Keratinocyte (primary cell): ENCODE measurements around the gene UBE3A. TPM values are rescaled to one million over a fixed set of nuclear protein-coding genes. Genes with fewer than 3 reads are reported as not detected.
A peak's percentile ranks its signal among the peaks of the same experiment; 100 is the strongest.

Source experiments
- DNase-seq: peaks from one replicate; pipeline ENCODE4 v3.0.0-alpha.2; 2011; ENCODE audit warnings: low read depth, missing footprints, low spot score
- FAIRE-seq: peaks from 2 replicates; lab custom pipeline; 2011; peaks lifted over from hg19 to GRCh38; lab: Jason Lieb, UNC
- H2AFZ ChIP-seq: 2 replicates; pipeline ENCODE4 v1.6.0; 2012; ENCODE audit warnings: low read length, control low read depth, inconsistent platforms; ENCODE audit not compliant: control insufficient read depth
- H3K27ac ChIP-seq: 2 replicates; pipeline ENCODE4 v1.5.1; 2011; ENCODE audit warnings: low read length; ENCODE audit not compliant: control insufficient read depth, insufficient read depth
- H3K27me3 ChIP-seq: 3 replicates; pipeline ENCODE4 v1.6.0; 2011; ENCODE audit warnings: low read length; ENCODE audit not compliant: control insufficient read depth, insufficient read depth; ENCODE audit errors: extremely low read depth
- H3K36me3 ChIP-seq, 2 experiments: 2 replicates in 1 of 2; 3 replicates in 1 of 2; pipeline ENCODE4 v1.5.1; 2011; ENCODE audit warnings: low read length in 2 of 2, mild to moderate bottlenecking in 1 of 2; ENCODE audit not compliant: control insufficient read depth in 2 of 2, insufficient read depth in 2 of 2; ENCODE audit errors: extremely low read depth in 1 of 2
- H3K4me1 ChIP-seq: 3 replicates; pipeline ENCODE4 v1.5.1; 2011; ENCODE audit warnings: low read length; ENCODE audit not compliant: control insufficient read depth, insufficient read depth; ENCODE audit errors: extremely low read depth
- H3K4me2 ChIP-seq: 3 replicates; pipeline ENCODE4 v1.6.0; 2011; ENCODE audit warnings: low read depth, low read length; ENCODE audit not compliant: control insufficient read depth, insufficient read depth; ENCODE audit errors: extremely low read depth
- H3K4me3 ChIP-seq, 3 experiments: fragments of 200-600 bp in 1 of 3; sonication (generic) in 1 of 3; 2 replicates in 2 of 3; 3 replicates in 1 of 3; pipeline ENCODE4 v1.5.1; 2011 to 2016; ENCODE audit warnings: low read length in 3 of 3, mild to moderate bottlenecking in 3 of 3, control low read depth in 2 of 3, inconsistent platforms in 1 of 3, low read depth in 1 of 3, mixed read lengths in 1 of 3, mixed run types in 1 of 3, moderate library complexity in 1 of 3; ENCODE audit not compliant: control insufficient read depth in 2 of 3, insufficient read depth in 2 of 3; ENCODE audit errors: extremely low read depth in 1 of 3
- H3K79me2 ChIP-seq: 2 replicates; pipeline ENCODE4 v1.6.0; 2012; ENCODE audit warnings: low read length; ENCODE audit not compliant: control insufficient read depth, insufficient read depth
- H3K9ac ChIP-seq: 3 replicates; pipeline ENCODE4 v1.6.0; 2011; ENCODE audit warnings: low read length; ENCODE audit not compliant: control insufficient read depth, insufficient read depth; ENCODE audit errors: extremely low read depth
- H3K9me1 ChIP-seq: 3 replicates; pipeline ENCODE4 v1.6.0; 2011; ENCODE audit warnings: low read length; ENCODE audit not compliant: control insufficient read depth, insufficient read depth; ENCODE audit errors: extremely low read depth
- H3K9me3 ChIP-seq: 2 replicates; pipeline ENCODE4 v1.5.1; 2012; ENCODE audit warnings: low read depth, low read length; ENCODE audit not compliant: control insufficient read depth
- H4K20me1 ChIP-seq: 3 replicates; pipeline ENCODE4 v1.6.0; 2011; ENCODE audit warnings: low read length; ENCODE audit not compliant: control insufficient read depth, insufficient read depth; ENCODE audit errors: extremely low read depth
- CTCF ChIP-seq, 3 experiments: IDR thresholded peaks in 1 of 3; conservative IDR thresholded peaks in 1 of 3; optimal IDR thresholded peaks in 1 of 3; 2 replicates in 2 of 3; 3 replicates in 1 of 3; pipeline versions ENCODE3 to v1.5.1; 2011; ENCODE audit warnings: low read length in 3 of 3, mild to moderate bottlenecking in 3 of 3, moderate library complexity in 2 of 3, control low read depth in 1 of 3, inconsistent platforms in 1 of 3; ENCODE audit not compliant: insufficient read depth in 2 of 3; ENCODE audit errors: extremely low read depth in 1 of 3
- EZH2 ChIP-seq: IDR thresholded peaks from one replicate; pipeline ENCODE4 v1.6.1; 2012; ENCODE audit warnings: inconsistent platforms, mild to moderate bottlenecking, low read length, moderate library complexity
- dilution Hi-C: fragments of 300-500 bp; cut with MboI; formaldehyde crosslinking; loops from one replicate; pipeline ENCODE4 v1.7.0; 2020; ENCODE audit warnings: low sequenced_read_pairs; ENCODE audit not compliant: extremely low pct_ligation_motif_present
- polyA plus RNA-seq, 5 experiments: library from polyadenylated mRNA; depleted of rRNA in 3 of 5; stranded (reverse) in 3 of 5; stranded (forward) in 1 of 5; unstranded in 1 of 5; fragments of >200 nt; gene quantifications; 1 replicate in 1 of 5; 2 replicates in 3 of 5; 3 replicates in 1 of 5; pipeline versions ENCODE4 v1.2.1 to v1.2.3, GENCODE V29; 2011 to 2012; ENCODE audit warnings: missing spikeins in 2 of 5, low read depth in 1 of 5, low replicate concordance in 1 of 5

UBE3A gene
- polyA plus RNA-seq, 1 donor (not counting 4 experiments of a cell fraction or from before 2014, with no cell fraction given), result 45.0 TPM

GRCh38 chr15:25441111-25441510 is 2.3 kb upstream of the UBE3A start:
- Histone ChIP-seq H3K4me1 (peaks cover 4% of the 10 kb centered on the region), H3K9me3 (no peaks in the 10 kb centered on the region), H3K4me3 (no peak overlapping the region), H3K79me2 (peaks cover 27% of the 10 kb centered on the region), H3K9ac (no peak overlapping the region), H2AFZ (no peak overlapping the region), H3K4me2 (no peak overlapping the region), H3K27ac (no peak overlapping the region), H4K20me1 (peaks cover 6% of the 10 kb centered on the region), H3K9me1 (no peaks in the 10 kb centered on the region), H3K27me3 (no peaks in the 10 kb centered on the region), H3K36me3 (no peaks in the 10 kb centered on the region)
- no peak for FAIRE-seq
- no peak for TF ChIP-seq CTCF (optimal IDR thresholded peaks at IDR 0.05 in 1 of 3, IDR thresholded peaks at IDR 0.05 in 1 of 3, conservative IDR thresholded peaks at IDR 0.05 in 1 of 3; ENCODE audit: extremely low read depth in 1 of 3, insufficient read depth in 2 of 3, low read length in 3 of 3)
- TF ChIP-seq EZH2, result no peak
- DNase-seq, result no peak
- dilution Hi-C loops, result no loop called here

GRCh38 chr15:25439369-25439836 is 579 bp upstream of the UBE3A start:
- peak overlapping the region; percentile 90 for H3K4me2 ChIP-seq
- dilution Hi-C loops, result no loop called here
- H3K4me1 ChIP-seq, result peaks cover 8% of the 10 kb centered on the region
- H3K79me2 ChIP-seq, result peaks cover 44% of the 10 kb centered on the region
- H2AFZ ChIP-seq, result peak overlapping the region; percentile 86
- H3K27me3 ChIP-seq, result no peaks in the 10 kb centered on the region
- H3K27ac ChIP-seq, result peak overlapping the region; percentile 86
- FAIRE-seq (no peak), DNase-seq (no peak)
- H4K20me1 ChIP-seq, result peaks cover 6% of the 10 kb centered on the region
- H3K36me3 ChIP-seq, result no peaks in the 10 kb centered on the region
- H3K9me3 ChIP-seq, result no peaks in the 10 kb centered on the region
- peak overlapping the region; percentile 93 for H3K9ac ChIP-seq
- H3K4me3 ChIP-seq, result peak overlapping the region; percentile 92 to 95 (median 93)
- TF ChIP-seq EZH2, result no peak
- TF ChIP-seq CTCF (optimal IDR thresholded peaks at IDR 0.05 in 1 of 3, IDR thresholded peaks at IDR 0.05 in 1 of 3, conservative IDR thresholded peaks at IDR 0.05 in 1 of 3; ENCODE audit: extremely low read depth in 1 of 3, insufficient read depth in 2 of 3, low read length in 3 of 3), result no peak
- H3K9me1 ChIP-seq, result no peaks in the 10 kb centered on the region
